Stimulated activated CD4-positive, alpha-beta T cell treated with anti-CD3 and anti-CD28 coated beads, Interleukin-1b, Interleukin-23, amount 100 ng/mL, for 1 hour (primary cell): ENCODE results near the gene EME2.
"Not testable (repeated sequence)": the region's sequence is repeated elsewhere in the genome, so short reads cannot be mapped to it uniquely, and the experiment has no call there.

Source experiments
- DNase-seq, 2 donors: peaks; one replicate each; pipeline ENCODE4 v3.0.0-alpha.2; 2020; ENCODE audit warnings: low read depth in 2 of 2

EME2 gene

GRCh38 chr16:1772362-1772907 lies at the start of gene EME2:
Gene EME2, plus strand, starts transcription at chr16:1772810. Its CDS starts 418 bp downstream, at chr16:1773228.
- no peak for DNase-seq

- DNase-seq, result no peak
These were observed 49.0 kb upstream of the EME2 start for GRCh38 chr16:1723450-1724147.

GRCh38 chr16:1724491-1724890 lies 48.1 kb upstream of the EME2 start:
- no peak for DNase-seq

GRCh38 chr16:1726661-1727502 lies 45.7 kb upstream of the EME2 start:
- no peak for DNase-seq

- DNase-seq, result no peak
These were observed 44.7 kb upstream of the EME2 start for GRCh38 chr16:1727651-1728624.

GRCh38 chr16:1729026-1729425 lies 43.6 kb upstream of the EME2 start:
- DNase-seq, result no peak

GRCh38 chr16:1729445-1729844 lies 43.2 kb upstream of the EME2 start:
- DNase-seq, result no peak

GRCh38 chr16:1731073-1731472 lies 41.5 kb upstream of the EME2 start:
- DNase-seq, result no peak

- no peak for DNase-seq
These were observed 41.0 kb upstream of the EME2 start for GRCh38 chr16:1731603-1732002.

- DNase-seq, result no peak
These were observed 40.5 kb upstream of the EME2 start for GRCh38 chr16:1732071-1732470.

- not testable (repeated sequence) for DNase-seq
These were observed 40.0 kb upstream of the EME2 start for GRCh38 chr16:1732551-1732987.

- no peak for DNase-seq
These were observed 38.5 kb upstream of the EME2 start for GRCh38 chr16:1734123-1734522.

GRCh38 chr16:1734816-1735215 lies 37.8 kb upstream of the EME2 start:
- DNase-seq, result no peak

- no peak for DNase-seq
These were observed 32.4 kb upstream of the EME2 start for GRCh38 chr16:1740234-1740633.

- DNase-seq, result no peak
These were observed 31.7 kb upstream of the EME2 start for GRCh38 chr16:1740781-1741490.

- no peak for DNase-seq
These were observed 31.0 kb upstream of the EME2 start for GRCh38 chr16:1741553-1742165.

- no peak for DNase-seq
These were observed 29.0 kb upstream of the EME2 start for GRCh38 chr16:1743376-1744337.

- DNase-seq, result no peak
These were observed 28.2 kb upstream of the EME2 start for GRCh38 chr16:1744338-1744840.
